Neuronal stem cell (in vitro differentiated cells): ENCODE measurements around the gene PDE2A. TPM values are rescaled to one million over a fixed set of nuclear protein-coding genes. Genes with fewer than 3 reads are reported as not detected.
A peak's percentile ranks its signal among the peaks of the same experiment; 100 is the strongest.

Source experiments
- small RNA-seq: library from polyadenylated mRNA; stranded (forward); fragments of <200 nt; extraction: miRNeasy Mini kit (QIAGEN cat#:217004); gene quantifications from one replicate; pipeline ENCODE3, GENCODE V24; 2013; ENCODE audit not compliant: insufficient read depth

PDE2A gene

Small RNA genes lying within 50 kb of the gene (small RNA-seq; reads per million reads assigned to genes)
- gene MIR139 (5.5 reads per million, percentile 26 among the genes with 10 or more reads in this experiment), gene RNU7-105P (not detected)
